GM12878 (cell line): ENCODE results near the gene SPTAN1.

Experiments used
- CTCF ChIP-seq, 3 experiments: IDR thresholded peaks in 2 of 3; conservative IDR thresholded peaks in 1 of 3; 2 replicates each; pipeline ENCODE4 v1.5.1; 2011; ENCODE audit warnings: low read depth in 3 of 3, low read length in 3 of 3, mild to moderate bottlenecking in 3 of 3, control low read depth in 2 of 3, moderate library complexity in 2 of 3, inconsistent platforms in 1 of 3, mixed read lengths in 1 of 3; ENCODE audit not compliant: control insufficient read depth in 2 of 3, insufficient read depth in 1 of 3; ENCODE audit errors: extremely low read depth in 1 of 3
- SIN3A ChIP-seq: IDR thresholded peaks from 2 replicates; pipeline ENCODE4 v1.6.1; 2012; ENCODE audit warnings: low read depth, low read length, improper control_type of control experiment
- TAF1 ChIP-seq: IDR thresholded peaks from 2 replicates; pipeline ENCODE4 v1.6.1; 2011; ENCODE audit warnings: mild to moderate bottlenecking, low read depth, low read length, borderline replicate concordance

GRCh38 chr9:128577206-128577605 is 24.8 kb downstream of the SPTAN1 start:
- TF ChIP-seq CTCF (IDR thresholded peaks at IDR 0.05 in 2 of 3, conservative IDR thresholded peaks at IDR 0.05 in 1 of 3; ENCODE audit: control insufficient read depth in 2 of 3, extremely low read depth in 1 of 3, insufficient read depth in 1 of 3, low read depth in 3 of 3, low read length in 3 of 3), result no peak
- no peak for TF ChIP-seq TAF1
- no peak for TF ChIP-seq SIN3A
